ENCODE results near the gene ARID1B.

The ARID1B gene

DNA sequence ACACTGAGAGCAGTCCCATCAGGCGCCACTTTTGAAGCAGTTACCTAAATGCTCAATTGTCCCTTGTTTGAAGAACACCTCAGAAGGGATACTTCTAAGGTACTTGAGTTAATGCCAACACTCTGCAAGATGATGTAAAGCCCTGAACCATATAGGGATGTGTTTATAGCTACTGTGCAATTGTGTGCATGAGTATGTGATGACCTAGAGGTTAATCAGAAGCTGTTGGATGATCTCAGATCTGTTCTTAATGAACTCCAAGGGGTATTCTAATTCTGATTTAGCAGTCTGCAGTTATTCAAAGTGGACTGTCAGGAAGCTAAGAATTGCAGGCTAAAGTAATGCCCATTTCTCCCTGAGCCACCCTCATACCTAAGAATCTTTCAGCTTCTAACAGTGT lies 387.8 kb downstream of the ARID1B start:
- H3K27ac Mint-ChIP-seq: no peak overlapping the region
- peaks cover 6% of the 10 kb centered on the region for H3K36me3 Mint-ChIP-seq
- no peaks in the 10 kb centered on the region for H3K4me1 Mint-ChIP-seq (ENCODE audit: low read depth)
- H3K27me3 Mint-ChIP-seq: no peaks in the 10 kb centered on the region
- H3K9me3 Mint-ChIP-seq (ENCODE audit: low read depth): no peaks in the 10 kb centered on the region
- H3K4me3 Mint-ChIP-seq: no peak overlapping the region

- no peak overlapping the region for H3K27ac Mint-ChIP-seq
These were observed 389.6 kb downstream of the ARID1B start for GRCh38 chr6:157166784-157167183.

DNA sequence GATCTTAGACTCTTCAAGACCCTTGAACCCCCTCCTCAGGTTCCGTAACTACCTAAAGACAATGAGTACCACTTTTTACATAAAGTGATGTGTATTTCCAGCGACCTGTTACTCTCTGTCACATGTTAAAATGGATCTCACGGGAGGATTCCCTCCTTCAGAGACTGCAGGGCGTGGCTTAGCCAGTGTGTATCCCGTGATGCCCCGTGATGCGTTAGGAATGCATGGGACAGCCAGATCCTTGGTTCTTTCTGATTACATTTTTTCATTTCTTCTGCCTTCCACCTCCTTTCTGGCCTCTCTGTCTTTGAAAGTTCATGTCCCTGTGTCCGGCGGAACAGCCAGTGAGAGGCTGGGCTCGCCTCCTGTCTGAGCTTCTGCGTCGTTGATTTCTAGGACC lies 390.7 kb downstream of the ARID1B start:
- no peaks in the 10 kb centered on the region for H3K9me3 Mint-ChIP-seq (ENCODE audit: low read depth)
- no peaks in the 10 kb centered on the region for H3K4me1 Mint-ChIP-seq (ENCODE audit: low read depth)
- H3K27me3 Mint-ChIP-seq: no peaks in the 10 kb centered on the region
- H3K36me3 Mint-ChIP-seq: peaks cover 5% of the 10 kb centered on the region
- H3K27ac Mint-ChIP-seq: no peak overlapping the region
- H3K4me3 Mint-ChIP-seq: no peak overlapping the region

More at GRCh38 chr6:157166784-157167183, 389.6 kb downstream of the ARID1B start:
- no peaks in the 10 kb centered on the region for H3K27me3 Mint-ChIP-seq
- no peaks in the 10 kb centered on the region for H3K9me3 Mint-ChIP-seq (ENCODE audit: low read depth)
- peaks cover 2% of the 10 kb centered on the region for H3K36me3 Mint-ChIP-seq
- H3K4me3 Mint-ChIP-seq: no peak overlapping the region
- H3K4me1 Mint-ChIP-seq (ENCODE audit: low read depth): no peaks in the 10 kb centered on the region

- Mint-ChIP-seq H3K36me3 (peaks cover 5% of the 10 kb centered on the region), H3K27me3 (no peaks in the 10 kb centered on the region), H3K9me3 (ENCODE audit: low read depth) (no peaks in the 10 kb centered on the region), H3K4me1 (ENCODE audit: low read depth) (no peaks in the 10 kb centered on the region), H3K4me3 (no peak overlapping the region), H3K27ac (no peak overlapping the region)
These were observed 391.3 kb downstream of the ARID1B start for GRCh38 chr6:157168471-157168870.

DNA sequence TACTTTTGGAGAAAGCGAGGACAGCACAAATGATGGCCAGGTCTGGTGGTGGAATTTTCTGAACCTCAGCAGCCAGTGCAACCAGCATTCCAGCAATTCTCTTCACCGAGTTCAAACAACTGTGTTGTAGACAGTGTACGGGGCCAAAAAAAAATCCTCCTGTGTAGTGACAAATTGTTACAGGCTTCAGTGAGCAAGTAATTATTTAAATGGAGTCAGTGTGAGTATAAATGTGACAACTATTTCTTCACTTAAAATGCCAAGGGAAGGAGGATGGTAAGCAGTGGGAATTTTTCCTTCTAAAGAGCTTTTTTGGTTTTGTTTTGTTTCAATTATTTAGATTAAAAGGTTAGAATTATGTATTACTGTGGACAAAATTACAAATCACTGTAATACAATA lies 392.0 kb downstream of the ARID1B start:
- Mint-ChIP-seq H3K4me3 (no peak overlapping the region), H3K4me1 (ENCODE audit: low read depth) (no peaks in the 10 kb centered on the region), H3K27me3 (no peaks in the 10 kb centered on the region), H3K36me3 (peaks cover 5% of the 10 kb centered on the region), H3K9me3 (ENCODE audit: low read depth) (no peaks in the 10 kb centered on the region), H3K27ac (no peak overlapping the region)

DNA sequence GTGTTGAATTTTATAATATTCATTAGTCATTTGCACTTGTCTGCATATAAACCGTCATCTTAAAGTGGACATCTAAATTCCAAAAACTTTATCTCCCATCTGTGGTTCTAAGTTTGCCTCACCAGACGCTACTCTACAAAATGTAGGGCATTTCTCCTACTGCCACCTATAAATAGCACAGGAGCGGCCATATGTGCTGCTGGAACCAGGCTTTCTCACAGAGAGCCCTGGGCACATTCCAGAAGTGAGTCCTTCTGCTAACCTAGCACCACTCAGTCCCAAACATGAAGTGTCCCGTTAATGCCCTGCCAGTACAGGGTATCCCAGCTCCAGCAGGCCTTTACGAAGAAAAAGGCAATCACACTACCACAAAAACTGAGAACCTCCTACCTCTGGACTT lies 392.5 kb downstream of the ARID1B start:
- H3K9me3 Mint-ChIP-seq (ENCODE audit: low read depth): no peaks in the 10 kb centered on the region
- H3K4me3 Mint-ChIP-seq: no peak overlapping the region
- H3K27ac Mint-ChIP-seq: no peak overlapping the region
- peaks cover 5% of the 10 kb centered on the region for H3K36me3 Mint-ChIP-seq
- no peaks in the 10 kb centered on the region for H3K4me1 Mint-ChIP-seq (ENCODE audit: low read depth)
- H3K27me3 Mint-ChIP-seq: no peaks in the 10 kb centered on the region

GRCh38 chr6:157170535-157170934 lies 393.4 kb downstream of the ARID1B start:
- no peaks in the 10 kb centered on the region for H3K27me3 Mint-ChIP-seq
- no peak overlapping the region for H3K27ac Mint-ChIP-seq
- peaks cover 5% of the 10 kb centered on the region for H3K36me3 Mint-ChIP-seq

DNA sequence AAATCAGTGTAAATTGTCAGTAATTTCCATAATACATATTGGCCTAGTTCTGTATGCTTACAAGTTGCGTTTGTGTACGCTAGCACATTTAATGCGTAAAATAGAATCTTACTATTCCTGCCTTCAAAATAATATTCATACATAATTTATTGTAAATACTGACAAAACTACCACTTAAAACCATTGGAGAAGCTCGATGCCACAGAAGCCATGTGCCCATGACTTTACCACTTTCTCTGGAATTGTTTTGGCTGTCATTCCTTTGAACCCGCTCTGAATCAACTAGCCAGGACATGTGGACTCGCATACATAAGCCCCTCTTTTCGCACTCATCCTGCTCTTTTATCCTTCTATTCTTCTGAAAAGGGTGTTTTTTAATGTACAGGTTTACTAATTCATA lies 394.6 kb downstream of the ARID1B start:
- no peak overlapping the region for H3K27ac Mint-ChIP-seq
- peaks cover 5% of the 10 kb centered on the region for H3K36me3 Mint-ChIP-seq
- H3K27me3 Mint-ChIP-seq: no peaks in the 10 kb centered on the region
- no peaks in the 10 kb centered on the region for H3K9me3 Mint-ChIP-seq (ENCODE audit: low read depth)
- H3K4me3 Mint-ChIP-seq: no peak overlapping the region
- no peaks in the 10 kb centered on the region for H3K4me1 Mint-ChIP-seq (ENCODE audit: low read depth)

More at GRCh38 chr6:157170535-157170934, 393.4 kb downstream of the ARID1B start:
- H3K9me3 Mint-ChIP-seq (ENCODE audit: low read depth): no peaks in the 10 kb centered on the region
- H3K4me3 Mint-ChIP-seq: no peak overlapping the region
- no peaks in the 10 kb centered on the region for H3K4me1 Mint-ChIP-seq (ENCODE audit: low read depth)

DNA sequence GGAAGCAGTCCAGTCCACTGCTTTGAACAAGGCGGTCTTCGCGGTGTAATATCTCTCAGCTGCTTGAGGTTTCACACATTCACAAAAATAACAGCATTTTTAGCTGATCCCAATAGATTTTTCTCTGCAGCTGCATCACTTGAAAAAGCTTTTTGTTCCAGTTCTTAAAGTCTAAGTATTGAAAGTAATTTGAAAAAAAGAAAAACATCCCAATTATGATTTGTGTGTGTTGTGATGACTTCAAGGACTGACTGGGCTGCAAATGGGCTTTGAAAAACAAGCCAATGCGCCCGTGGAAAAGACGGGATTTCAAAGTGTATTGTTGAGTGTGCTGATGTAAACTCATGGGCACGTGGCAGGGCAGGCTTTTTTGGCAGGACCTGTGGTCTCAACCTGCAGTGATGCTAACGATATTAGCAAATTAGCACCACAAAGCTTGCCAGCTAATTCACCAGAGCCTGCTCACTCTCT lies 395.1 kb downstream of the ARID1B start:
- no peak overlapping the region for H3K27ac Mint-ChIP-seq
- no peaks in the 10 kb centered on the region for H3K27me3 Mint-ChIP-seq
- peaks cover 4% of the 10 kb centered on the region for H3K36me3 Mint-ChIP-seq
- no peaks in the 10 kb centered on the region for H3K4me1 Mint-ChIP-seq (ENCODE audit: low read depth)
- H3K4me3 Mint-ChIP-seq: no peak overlapping the region
- no peaks in the 10 kb centered on the region for H3K9me3 Mint-ChIP-seq (ENCODE audit: low read depth)

DNA sequence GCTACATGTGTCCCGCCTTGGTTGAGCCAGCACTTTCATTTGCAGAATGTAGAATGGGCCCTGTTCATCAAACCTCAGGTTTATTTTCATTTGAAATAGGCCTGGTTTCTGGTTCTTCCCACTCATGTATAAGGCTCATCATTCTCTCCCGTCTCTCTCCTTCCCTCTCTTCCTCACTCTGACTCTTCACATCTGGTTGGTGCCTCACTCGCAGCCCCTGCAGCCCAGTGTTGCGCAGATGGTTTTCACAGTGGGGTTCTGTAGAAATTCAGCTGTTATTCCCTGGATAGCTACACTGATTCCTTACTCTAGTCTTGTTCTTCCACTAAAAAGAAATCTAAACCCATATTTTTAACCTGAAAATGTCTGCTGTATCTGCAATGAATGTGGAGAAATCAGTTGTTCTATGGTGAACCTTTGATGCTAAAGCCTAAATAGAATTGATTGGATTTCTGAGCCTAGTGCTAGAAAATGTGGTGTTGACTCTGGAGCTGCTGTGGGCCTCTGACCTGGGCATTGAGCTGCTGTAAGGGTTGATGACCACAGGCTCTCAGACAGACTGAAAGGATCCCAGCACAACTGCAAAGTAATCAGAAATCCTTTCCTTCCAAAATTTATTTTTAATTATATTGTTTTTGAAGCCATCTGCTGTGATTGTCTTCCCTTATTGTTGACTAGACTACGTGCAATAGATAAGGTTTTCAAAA lies 395.8 kb downstream of the ARID1B start:
- H3K27ac Mint-ChIP-seq: no peak overlapping the region

GRCh38 chr6:157173776-157174175 lies 396.6 kb downstream of the ARID1B start:
- H3K27me3 Mint-ChIP-seq: no peaks in the 10 kb centered on the region
- H3K9me3 Mint-ChIP-seq (ENCODE audit: low read depth): no peaks in the 10 kb centered on the region
- H3K36me3 Mint-ChIP-seq: peaks cover 3% of the 10 kb centered on the region
- H3K4me1 Mint-ChIP-seq (ENCODE audit: low read depth): no peaks in the 10 kb centered on the region
- no peak overlapping the region for H3K27ac Mint-ChIP-seq
- no peak overlapping the region for H3K4me3 Mint-ChIP-seq

More for the DNA sequence above, 395.8 kb downstream of the ARID1B start:
- no peaks in the 10 kb centered on the region for H3K27me3 Mint-ChIP-seq
- H3K4me1 Mint-ChIP-seq (ENCODE audit: low read depth): no peaks in the 10 kb centered on the region
- H3K36me3 Mint-ChIP-seq: peaks cover 3% of the 10 kb centered on the region
- no peaks in the 10 kb centered on the region for H3K9me3 Mint-ChIP-seq (ENCODE audit: low read depth)
- no peak overlapping the region for H3K4me3 Mint-ChIP-seq

GRCh38 chr6:157174731-157175130 lies 397.6 kb downstream of the ARID1B start:
- no peaks in the 10 kb centered on the region for H3K4me1 Mint-ChIP-seq (ENCODE audit: low read depth)
- H3K36me3 Mint-ChIP-seq: peaks cover 3% of the 10 kb centered on the region
- H3K4me3 Mint-ChIP-seq: no peak overlapping the region
- H3K9me3 Mint-ChIP-seq (ENCODE audit: low read depth): no peaks in the 10 kb centered on the region
- H3K27ac Mint-ChIP-seq: no peak overlapping the region
- H3K27me3 Mint-ChIP-seq: no peaks in the 10 kb centered on the region

- Mint-ChIP-seq H3K27ac (no peak overlapping the region), H3K36me3 (peaks cover 2% of the 10 kb centered on the region)
These were observed 400.7 kb downstream of the ARID1B start for GRCh38 chr6:157177731-157178336.

DNA sequence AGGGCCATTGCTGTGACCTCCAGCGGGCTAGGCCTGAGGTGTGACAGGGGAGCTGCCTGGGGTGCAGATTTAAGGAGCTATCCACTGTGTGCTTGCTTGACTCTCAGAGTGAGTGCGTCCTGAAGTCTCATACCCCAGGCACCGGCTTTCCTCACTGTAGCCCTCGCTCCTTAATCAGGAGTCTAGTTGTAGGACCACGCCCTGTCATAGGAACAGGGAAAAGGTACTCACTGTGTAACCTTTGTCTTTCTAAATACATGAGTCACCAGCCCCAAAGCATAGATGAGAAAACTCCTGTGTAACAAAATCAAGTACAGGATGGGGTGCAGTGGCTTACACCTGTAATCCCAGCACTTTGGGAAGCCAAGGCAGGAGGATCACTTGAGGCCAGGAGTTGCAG lies 404.5 kb downstream of the ARID1B start:
- peaks cover 8% of the 10 kb centered on the region for H3K36me3 Mint-ChIP-seq
- no peaks in the 10 kb centered on the region for H3K9me3 Mint-ChIP-seq (ENCODE audit: low read depth)
- no peak overlapping the region for H3K4me3 Mint-ChIP-seq
- no peaks in the 10 kb centered on the region for H3K27me3 Mint-ChIP-seq
- no peak overlapping the region for H3K27ac Mint-ChIP-seq
- H3K4me1 Mint-ChIP-seq (ENCODE audit: low read depth): peaks cover 9% of the 10 kb centered on the region

More at GRCh38 chr6:157177731-157178336, 400.7 kb downstream of the ARID1B start:
- Mint-ChIP-seq H3K4me3 (no peak overlapping the region), H3K4me1 (ENCODE audit: low read depth) (no peaks in the 10 kb centered on the region), H3K9me3 (ENCODE audit: low read depth) (no peaks in the 10 kb centered on the region), H3K27me3 (no peaks in the 10 kb centered on the region)

DNA sequence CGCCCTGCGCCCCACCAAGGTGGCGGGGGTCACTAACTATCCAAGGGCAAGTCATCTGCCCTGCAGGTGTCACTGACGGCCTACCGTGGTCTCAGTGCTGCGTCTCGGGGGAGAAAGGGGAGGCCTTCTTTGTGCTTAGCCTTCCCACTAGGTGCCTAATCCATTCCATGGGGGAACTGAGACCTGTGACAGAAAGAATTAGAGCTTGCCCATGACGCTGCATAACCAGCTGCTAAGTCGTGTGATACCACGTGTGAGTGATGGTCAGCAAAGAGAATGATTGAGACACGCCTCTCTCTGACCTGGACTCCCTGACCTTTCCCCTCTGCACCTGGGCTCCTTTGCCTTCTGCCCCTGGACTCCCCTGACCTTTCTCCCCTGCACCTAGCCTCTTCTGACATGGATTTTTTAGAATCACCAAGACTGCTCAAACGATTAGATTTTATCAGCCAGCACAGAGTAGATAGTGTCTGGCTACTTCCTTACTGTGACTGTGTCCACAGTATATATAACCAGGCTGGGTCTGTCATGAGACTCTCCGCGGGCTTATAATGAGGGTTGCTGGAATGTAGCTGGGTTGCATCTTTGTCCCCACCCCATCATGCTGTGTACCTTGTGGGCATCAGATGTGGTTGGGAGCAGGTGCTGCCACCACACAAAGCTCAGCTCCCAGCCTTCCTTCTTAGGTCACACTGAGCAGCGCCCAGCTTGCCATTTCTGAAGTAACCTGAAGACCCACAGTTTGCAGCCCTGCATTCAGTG lies 405.5 kb downstream of the ARID1B start:
- Mint-ChIP-seq H3K27me3 (no peaks in the 10 kb centered on the region), H3K4me3 (no peak overlapping the region), H3K27ac (no peak overlapping the region), H3K4me1 (ENCODE audit: low read depth) (peaks cover 12% of the 10 kb centered on the region), H3K36me3 (peaks cover 8% of the 10 kb centered on the region), H3K9me3 (ENCODE audit: low read depth) (no peaks in the 10 kb centered on the region)

Data from activated naive CD8-positive, alpha-beta T cell (primary cell).